GM12878 (cell line): ENCODE measurements around the gene DCTN1. TPM values are rescaled to one million over a fixed set of nuclear protein-coding genes. Genes with fewer than 3 reads are reported as not detected.

Source experiments
- ATAC-seq: fragments of 200-7000 bp; cut with Tn5 transposase; 3 replicates; pipeline ENCODE4 v1.9.1; 2020; ENCODE audit warnings: mild to moderate bottlenecking, moderate library complexity
- BruUV-seq: library from RNA; stranded (reverse); fragments of 400-500 nt; replicated peaks from 2 replicates; lab custom pipeline; 2021; lab: Mats Ljungman, UMichigan
- CTCF ChIA-PET: fragments of 300-600 bp; sonication (Branson Sonifier 250); formaldehyde crosslinking; extraction: SDS; loops from one replicate; lab custom pipeline; 2021; ENCODE audit warnings: inconsistent platforms; lab: Yijun Ruan, JAX
- POLR2A ChIA-PET: fragments of 350-600 bp; formaldehyde crosslinking; extraction: SDS; loops from one replicate; lab custom pipeline; 2021; ENCODE audit warnings: inconsistent platforms; lab: Charles Lee
- RAD21 ChIA-PET: fragments of 300-600 bp; sonication (Branson Sonifier 250); formaldehyde crosslinking; loops from one replicate; lab custom pipeline; 2023; ENCODE audit warnings: antibody characterized with exemption; ENCODE audit not compliant: unreplicated experiment; lab: Charles Lee
- SMC1A ChIA-PET: fragments of 300-600 bp; sonication (Branson Sonifier 250); formaldehyde crosslinking; loops from one replicate; lab custom pipeline; 2023; ENCODE audit not compliant: unreplicated experiment, uncharacterized antibody; lab: Charles Lee
- DNase-seq: peaks from one replicate; pipeline ENCODE4 v3.0.0-alpha.2; 2011; ENCODE audit warnings: low read depth, low spot score
- FAIRE-seq: peaks from 3 replicates; lab custom pipeline; 2011; peaks lifted over from hg19 to GRCh38; lab: Jason Lieb, UNC
- H2AFZ ChIP-seq: 2 replicates; pipeline ENCODE4 v1.6.0; 2011; ENCODE audit warnings: low read depth, low read length, control low read depth; ENCODE audit not compliant: control insufficient read depth
- H3K27ac ChIP-seq: 2 replicates; pipeline ENCODE4 v1.5.1; 2011; ENCODE audit warnings: control low read depth; ENCODE audit not compliant: control insufficient read depth, insufficient read depth
- H3K27me3 ChIP-seq, 2 experiments: replicated peaks in 1 of 2; 2 replicates each; pipeline versions ENCODE4 v1.6.0 to v1.6.1; 2011; ENCODE audit warnings: low read length in 1 of 2; ENCODE audit not compliant: control insufficient read depth in 2 of 2, insufficient read depth in 2 of 2
- H3K36me3 ChIP-seq, 2 experiments: 2 replicates each; pipeline ENCODE4 v1.5.1; 2011; ENCODE audit warnings: low read length in 1 of 2; ENCODE audit not compliant: control insufficient read depth in 2 of 2, insufficient read depth in 2 of 2
- H3K4me1 ChIP-seq: 2 replicates; pipeline ENCODE4 v1.6.1; 2011; ENCODE audit warnings: mild to moderate bottlenecking, low read length, moderate library complexity, mixed read lengths; ENCODE audit not compliant: control insufficient read depth, insufficient read depth
- H3K4me2 ChIP-seq: 2 replicates; pipeline ENCODE4 v1.6.0; 2011; ENCODE audit warnings: control low read depth; ENCODE audit not compliant: control insufficient read depth, insufficient read depth
- H3K4me3 ChIP-seq: fragments of 200-600 bp; sonication (generic); 2 replicates; pipeline ENCODE4 v1.5.1; 2016
- H3K79me2 ChIP-seq: 2 replicates; pipeline ENCODE4 v1.6.0; 2011; ENCODE audit warnings: low read length; ENCODE audit not compliant: control insufficient read depth, insufficient read depth
- H3K9ac ChIP-seq: 2 replicates; pipeline ENCODE4 v1.8.0; 2011; ENCODE audit warnings: low read length, control low read depth, mixed read lengths; ENCODE audit not compliant: control insufficient read depth, insufficient read depth
- H3K9me3 ChIP-seq: replicated peaks from 3 replicates; pipeline ENCODE4 v1.5.1; 2011; ENCODE audit warnings: mild to moderate bottlenecking, low read length; ENCODE audit not compliant: control insufficient read depth, insufficient read depth
- H4K20me1 ChIP-seq: 2 replicates; pipeline ENCODE4 v1.6.0; 2011; ENCODE audit not compliant: control insufficient read depth, insufficient read depth
- CBX5 ChIP-seq: sonication (generic); IDR thresholded peaks from 2 replicates; pipeline ENCODE4 v1.6.1; 2016; ENCODE audit warnings: low read depth, moderate library complexity, mild to moderate bottlenecking, inconsistent platforms
- GABPA ChIP-seq: IDR thresholded peaks from 2 replicates; pipeline ENCODE4 v1.6.1; 2014; ENCODE audit warnings: antibody characterized with exemption, low read depth, mild to moderate bottlenecking, inconsistent platforms
- HDGF ChIP-seq: fragments of 450-650 bp; IDR thresholded peaks from 2 replicates; pipeline ENCODE4 v1.6.1; 2016; ENCODE audit warnings: antibody characterized with exemption
- NKRF ChIP-seq: fragments of 450-650 bp; conservative IDR thresholded peaks from 2 replicates; pipeline ENCODE4 v1.6.1; 2017; ENCODE audit warnings: mild to moderate bottlenecking, moderate library complexity
- RBBP5 ChIP-seq: fragments of 200-600 bp; sonication (generic); conservative IDR thresholded peaks from 2 replicates; pipeline ENCODE4 v1.6.1; 2016
- TCF7 ChIP-seq: IDR thresholded peaks from 2 replicates; pipeline ENCODE4 v1.6.1; 2014; ENCODE audit warnings: antibody characterized with exemption, borderline replicate concordance
- ZBTB11 ChIP-seq: fragments of 450-650 bp; formaldehyde crosslinking; IDR thresholded peaks from 2 replicates; pipeline ENCODE4 v1.5.0; 2022; ENCODE audit warnings: mild to moderate bottlenecking, missing genetic modification characterization
- WGBS: methylation state at CpG from one replicate; pipeline ENCODE4 v1.1.6; 2016; ENCODE audit warnings: low lambda C conversion rate; ENCODE audit not compliant: insufficient replicate concordance, insufficient coverage; ENCODE audit errors: missing lambda C conversion rate; 5-methylcytosine and 5-hydroxymethylcytosine counted together
- in situ Hi-C: fragments of 300-500 bp; cut with MboI; formaldehyde crosslinking; loops from 9 replicates; pipeline ENCODE4 v1.14.3; 2018; ENCODE audit warnings: mixed read lengths
- intact Hi-C: fragments of 100-400 bp; cut with micrococcal nuclease; formaldehyde crosslinking; loops from one replicate; pipeline ENCODE4 v1.14.2; 2022; ENCODE audit not compliant: unreplicated experiment
- polyA plus RNA-seq, 11 experiments: library from polyadenylated mRNA; depleted of rRNA in 4 of 11; unstranded in 6 of 11; stranded (reverse) in 5 of 11; fragments of >200 nt; fragmentation: Nextera tagmentation in 4 of 11; fragmentation: Illumina TruSeq in 1 of 11; extraction: Ambion mirVana in 4 of 11; extraction: Trizol in 1 of 11; gene quantifications; 1 replicate in 1 of 11; 2 replicates in 10 of 11; pipeline versions ENCODE4 v1.2.1 to v1.2.3, GENCODE V29; 2011 to 2016; ENCODE audit warnings: inconsistent platforms in 2 of 11, missing spikeins in 2 of 11, low read depth in 1 of 11
- total RNA-seq, 4 experiments: library from RNA; depleted of rRNA in 3 of 4; stranded (reverse); fragments of >200 nt in 3 of 4; fragmentation: Illumina TruSeq in 1 of 4; extraction: Trizol in 1 of 4; gene quantifications; 2 replicates each; pipeline versions ENCODE4 v1.2.1 to v1.2.3, GENCODE V29; 2013 to 2021

DCTN1 gene
- total and polyA plus RNA-seq, 10 of the 15 experiments (the other 5 are each of a cell fraction or from before 2014, with no cell fraction given), result 44.1 to 116 (median 64.8) TPM

- TF ChIP-seq CBX5 (no peak), RBBP5 (no peak), GABPA (no peak), ZBTB11 (no peak), NKRF (no peak), HDGF (no peak), TCF7 (no peak)
- BruUV-seq, result no TSS peak
- Histone ChIP-seq H3K27ac (no peak overlapping the region), H3K9me3 (no peaks in the 10 kb centered on the region), H3K27me3 (no peaks in the 10 kb centered on the region), H4K20me1 (no peaks in the 10 kb centered on the region), H3K36me3 (no peaks in the 10 kb centered on the region), H3K4me1 (no peaks in the 10 kb centered on the region), H3K79me2 (no peaks in the 10 kb centered on the region), H3K4me3 (no peak overlapping the region), H3K9ac (no peak overlapping the region), H3K4me2 (no peak overlapping the region), H2AFZ (no peak overlapping the region)
- ChIA-PET CTCF (interaction anchor here (0.5 to 5.1 kb wide), 5 partner anchors 8 to 983 kb away, joined by 3 to 72 read pairs (median 10); no protein-coding TSS in a partner anchor), POLR2A (no interaction called here), SMC1A (interaction anchor here (3.1 kb wide), 1 partner anchor 10 kb away, joined by 18 read pairs; no protein-coding TSS in a partner anchor), RAD21 (interaction anchor here (3.4 kb wide), 1 partner anchor 9 kb away, joined by 12 read pairs; no protein-coding TSS in a partner anchor)
- FAIRE-seq, result no peak
- 39% methylated on average over 2 of the region's 2 CpGs for WGBS
- intact Hi-C loops, result no loop called here
- ATAC-seq, result no peak
- no peak for DNase-seq
- in situ Hi-C loops, result no loop called here
These were observed 54.3 kb downstream of the DCTN1 start for GRCh38 chr2:74325815-74326214.
